Measurements from ENCODE around the gene HSD17B1. TPM values are rescaled to one million over a fixed set of nuclear protein-coding genes. Genes with fewer than 3 reads are reported as not detected.
"Not testable (repeated sequence)": the region's sequence is repeated elsewhere in the genome, so short reads cannot be mapped to it uniquely, and the experiment has no call there.

HSD17B1 gene
- polyA plus RNA-seq, 3 donors = 0.19 to 0.72 (median 0.27) TPM

GRCh38 chr17:42544874-42545283, 7.8 kb upstream of the HSD17B1 start:
- H2AFZ ChIP-seq (ENCODE audit: insufficient read depth, low read depth, low read length, poor library complexity, severe bottlenecking) = no peak overlapping the region
- no peak overlapping the region for H3K27ac ChIP-seq (ENCODE audit: low read depth in 1 of 2, low read length in 2 of 2)
- no peak for DNase-seq
- H3K4me3 ChIP-seq (replicated peaks in 1 of 3; ENCODE audit: low read depth in 2 of 3, low read length in 3 of 3) = no peak overlapping the region
- intact Hi-C loops (cut with micrococcal nuclease) = no loop called here
- Mint-ChIP-seq H3K4me1 (peaks cover 9% of the 10 kb centered on the region), H3K4me3 (no peak overlapping the region), H3K27ac (no peak overlapping the region), H3K9me3 (peaks cover 0 to 4% (median 0%) of the 10 kb centered on the region in 7 donors), H3K27me3 (ENCODE audit: low read depth in 3 of 3) (peaks cover 20 to 30% (median 26%) of the 10 kb centered on the region in 3 donors), H3K36me3 (peaks cover 51 to 68% of the 10 kb centered on the region in 2 donors)
- WGBS (ENCODE audit: insufficient coverage) = 81% methylated on average over 7 of the region's 8 CpGs
- peaks cover 11 to 20% of the 10 kb centered on the region in 2 donors for H3K27me3 ChIP-seq (ENCODE audit: control insufficient read depth in 2 of 2, insufficient read depth in 2 of 2, low read length in 2 of 2)
- H4K20me1 ChIP-seq (ENCODE audit: insufficient read depth, low read length) = peaks cover 29% of the 10 kb centered on the region
- H3K4me2 ChIP-seq (replicated peaks; ENCODE audit: extremely low read depth, low read length, poor library complexity, severe bottlenecking) = no peak overlapping the region
- no peaks in the 10 kb centered on the region for H3K9me3 ChIP-seq (replicated peaks in 1 of 2; ENCODE audit: control insufficient read depth in 1 of 2, insufficient read depth in 1 of 2, low read length in 2 of 2)
- no peaks in the 10 kb centered on the region for H3K79me2 ChIP-seq (ENCODE audit: insufficient read depth, low read length)
- peaks cover 35 to 43% of the 10 kb centered on the region in 2 donors for H3K36me3 ChIP-seq (replicated peaks in 1 of 2; ENCODE audit: control insufficient read depth in 1 of 2, insufficient read depth in 2 of 2, low read length in 2 of 2)
- H3K4me1 ChIP-seq (ENCODE audit: control insufficient read depth in 1 of 2, insufficient read depth in 2 of 2, low read length in 2 of 2) = peaks cover 6 to 9% of the 10 kb centered on the region in 2 donors
- TF ChIP-seq CTCF (IDR thresholded peaks at IDR 0.05) = no peak
- no peak overlapping the region for H3K9ac ChIP-seq (ENCODE audit: insufficient read depth, low read length, poor library complexity, severe bottlenecking)

- H3K4me1 Mint-ChIP-seq; H3K9ac ChIP-seq (ENCODE audit: insufficient read depth, low read length, poor library complexity, severe bottlenecking); H3K79me2 ChIP-seq (ENCODE audit: insufficient read depth, low read length); intact Hi-C loops (cut with micrococcal nuclease); H3K27ac ChIP-seq (ENCODE audit: low read depth in 1 of 2, low read length in 2 of 2); H3K4me3 Mint-ChIP-seq; H3K27ac Mint-ChIP-seq; H3K4me3 ChIP-seq (replicated peaks in 1 of 3; ENCODE audit: low read depth in 2 of 3, low read length in 3 of 3); H3K4me2 ChIP-seq (replicated peaks; ENCODE audit: extremely low read depth, low read length, poor library complexity, severe bottlenecking); H3K4me1 ChIP-seq (ENCODE audit: control insufficient read depth in 1 of 2, insufficient read depth in 2 of 2, low read length in 2 of 2); H3K9me3 ChIP-seq (replicated peaks in 1 of 2; ENCODE audit: control insufficient read depth in 1 of 2, insufficient read depth in 1 of 2, low read length in 2 of 2); H2AFZ ChIP-seq (ENCODE audit: insufficient read depth, low read depth, low read length, poor library complexity, severe bottlenecking); DNase-seq; H3K9me3 Mint-ChIP-seq: not testable (repeated sequence)
- WGBS (ENCODE audit: insufficient coverage) = 94% methylated on average over 2 of the region's 9 CpGs
- peaks cover 20 to 31% (median 26%) of the 10 kb centered on the region in 3 donors for H3K27me3 Mint-ChIP-seq (ENCODE audit: low read depth in 3 of 3)
- Histone ChIP-seq H4K20me1 (ENCODE audit: insufficient read depth, low read length) (peaks cover 29% of the 10 kb centered on the region), H3K27me3 (ENCODE audit: control insufficient read depth in 2 of 2, insufficient read depth in 2 of 2, low read length in 2 of 2) (peaks cover 11 to 20% of the 10 kb centered on the region in 2 donors), H3K36me3 (replicated peaks in 1 of 2; ENCODE audit: control insufficient read depth in 1 of 2, insufficient read depth in 2 of 2, low read length in 2 of 2) (peaks cover 31 to 37% of the 10 kb centered on the region in 2 donors)
- peaks cover 44 to 60% of the 10 kb centered on the region in 2 donors for H3K36me3 Mint-ChIP-seq
Measured at GRCh38 chr17:42545755-42546505, 6.8 kb upstream of the HSD17B1 start.

Measured in CD14-positive monocyte (primary cell).